Skeletal muscle satellite cell (primary cell): ENCODE data around the gene TECTB.

Source experiments
- H3K27me3 ChIP-seq: 2 replicates; pipeline ENCODE4 v1.7.0; 2013; ENCODE audit warnings: low read length; ENCODE audit not compliant: control insufficient read depth, insufficient read depth
- H3K36me3 ChIP-seq: 2 replicates; pipeline ENCODE4 v1.7.0; 2013; ENCODE audit warnings: mild to moderate bottlenecking, control low read depth, low read length; ENCODE audit not compliant: insufficient read depth
- H3K4me1 ChIP-seq: 2 replicates; pipeline ENCODE4 v1.7.0; 2013; ENCODE audit warnings: low read length; ENCODE audit not compliant: control insufficient read depth, insufficient read depth
- H3K4me2 ChIP-seq: 2 replicates; pipeline ENCODE4 v1.7.0; 2013; ENCODE audit warnings: mild to moderate bottlenecking, low read length
- H3K4me3 ChIP-seq: 2 replicates; pipeline ENCODE4 v1.7.0; 2013; ENCODE audit warnings: low read length
- H3K9ac ChIP-seq: 2 replicates; pipeline ENCODE4 v1.7.0; 2013; ENCODE audit warnings: mild to moderate bottlenecking, low read depth, low read length, moderate library complexity
- H3K9me3 ChIP-seq: replicated peaks from 2 replicates; pipeline ENCODE4 v1.7.0; 2013; ENCODE audit warnings: mild to moderate bottlenecking, control low read depth, low read length

TECTB gene

DNA sequence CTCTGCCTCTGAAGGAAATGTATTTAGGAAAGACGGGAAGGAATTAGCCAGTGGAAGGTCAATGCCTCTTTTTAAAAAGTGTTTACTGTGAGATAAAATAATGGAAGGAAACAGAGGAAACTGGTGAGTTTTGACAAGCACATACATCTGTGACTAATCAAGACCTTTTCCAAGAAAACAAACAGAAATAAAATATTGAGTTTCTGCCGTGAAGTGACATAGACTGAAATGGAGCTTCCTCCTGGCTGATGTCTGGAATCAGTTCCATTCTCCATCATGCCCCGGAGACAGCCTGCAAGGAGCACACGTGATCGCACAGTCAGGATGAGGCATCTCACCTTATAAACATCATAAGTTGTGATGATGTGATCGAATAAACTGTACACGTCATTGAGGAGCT is 30.7 kb downstream of the TECTB start:
- no peak overlapping the region for H3K4me3 ChIP-seq
- H3K4me2 ChIP-seq: no peak overlapping the region
- H3K9ac ChIP-seq: no peak overlapping the region
- H3K9me3 ChIP-seq: no peaks in the 10 kb centered on the region
- H3K4me1 ChIP-seq: no peaks in the 10 kb centered on the region
- H3K36me3 ChIP-seq: no peaks in the 10 kb centered on the region
- peaks cover 9% of the 10 kb centered on the region for H3K27me3 ChIP-seq

DNA sequence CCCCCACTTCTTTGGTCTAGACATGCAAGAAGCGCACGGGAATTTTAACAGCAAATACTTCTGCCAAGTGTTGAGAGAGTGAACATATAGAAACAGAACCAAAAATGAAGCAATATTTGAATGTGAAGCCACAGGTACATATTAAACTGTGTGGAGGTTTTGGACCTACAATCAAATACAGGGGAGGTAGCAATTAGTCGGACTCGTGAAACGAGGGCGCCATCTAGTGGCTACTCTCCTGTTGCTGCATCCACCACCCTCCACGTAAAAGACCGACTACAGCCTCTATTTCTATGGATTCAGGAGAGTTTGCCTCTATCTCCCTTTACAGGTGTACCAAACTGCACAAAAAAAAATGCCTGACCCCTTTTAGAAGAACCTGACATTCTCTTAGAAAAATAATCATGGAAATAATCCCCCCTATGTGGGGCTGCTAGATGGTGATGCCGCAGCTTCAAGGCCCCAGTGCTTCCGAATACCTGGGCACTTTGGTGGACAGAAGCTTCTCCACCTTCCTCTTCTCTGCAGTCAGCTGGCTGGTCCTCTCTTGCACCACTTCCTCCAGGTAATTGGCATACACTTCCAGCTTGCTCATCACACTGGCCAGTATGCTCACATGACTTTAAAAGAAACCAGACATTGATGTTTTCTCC is 31.7 kb downstream of the TECTB start:
- H3K4me1 ChIP-seq: no peaks in the 10 kb centered on the region
- no peak overlapping the region for H3K4me2 ChIP-seq
- peaks cover 11% of the 10 kb centered on the region for H3K27me3 ChIP-seq
- H3K4me3 ChIP-seq: no peak overlapping the region
- no peak overlapping the region for H3K9ac ChIP-seq
- no peaks in the 10 kb centered on the region for H3K9me3 ChIP-seq
- no peaks in the 10 kb centered on the region for H3K36me3 ChIP-seq

DNA sequence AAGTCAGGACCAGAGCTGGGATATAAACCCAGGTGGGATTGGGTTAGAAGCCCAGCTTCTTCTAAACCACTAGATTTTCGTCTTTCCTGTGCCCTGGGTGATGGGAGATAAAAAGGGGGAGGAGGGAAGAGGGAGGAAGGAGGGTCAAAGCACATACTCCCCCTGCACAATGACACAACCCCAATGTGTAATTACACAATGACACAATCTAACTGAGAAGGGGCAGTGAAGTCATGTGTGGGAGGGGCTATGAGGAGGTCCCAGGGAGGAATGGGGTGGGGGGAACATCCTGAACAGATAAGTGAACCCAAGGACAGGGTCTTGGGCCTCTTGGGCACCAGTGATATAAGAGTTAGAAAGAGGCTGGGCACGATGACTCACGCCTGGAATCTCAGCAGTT is 44.5 kb downstream of the TECTB start:
- H3K4me1 ChIP-seq: no peaks in the 10 kb centered on the region
- no peaks in the 10 kb centered on the region for H3K27me3 ChIP-seq
- no peak overlapping the region for H3K9ac ChIP-seq
- no peak overlapping the region for H3K4me2 ChIP-seq
- H3K9me3 ChIP-seq: no peaks in the 10 kb centered on the region
- H3K4me3 ChIP-seq: no peak overlapping the region
- no peaks in the 10 kb centered on the region for H3K36me3 ChIP-seq

DNA sequence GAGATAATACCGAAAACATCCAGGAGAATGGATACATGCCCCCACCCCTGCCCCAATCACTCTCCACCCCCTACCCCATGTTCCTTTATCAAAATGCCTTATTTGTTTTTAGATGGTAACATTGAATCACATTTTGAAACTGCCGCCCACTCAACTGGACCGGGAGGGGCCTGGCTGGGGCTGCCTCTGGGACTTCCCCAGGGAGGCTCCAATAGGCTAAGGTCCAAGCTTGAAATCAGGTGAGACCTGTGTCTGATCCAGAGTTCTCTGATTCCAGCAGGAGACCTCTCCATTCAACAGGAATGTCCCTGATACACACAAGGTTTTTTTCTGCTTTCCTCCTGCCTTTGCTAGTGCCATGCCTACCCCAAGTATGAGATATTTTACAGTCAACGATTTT is 47.0 kb downstream of the TECTB start:
- H3K4me1 ChIP-seq: no peaks in the 10 kb centered on the region
- H3K4me2 ChIP-seq: no peak overlapping the region
- H3K36me3 ChIP-seq: no peaks in the 10 kb centered on the region
- H3K9ac ChIP-seq: no peak overlapping the region
- no peaks in the 10 kb centered on the region for H3K9me3 ChIP-seq
- H3K4me3 ChIP-seq: no peak overlapping the region
- no peaks in the 10 kb centered on the region for H3K27me3 ChIP-seq

DNA sequence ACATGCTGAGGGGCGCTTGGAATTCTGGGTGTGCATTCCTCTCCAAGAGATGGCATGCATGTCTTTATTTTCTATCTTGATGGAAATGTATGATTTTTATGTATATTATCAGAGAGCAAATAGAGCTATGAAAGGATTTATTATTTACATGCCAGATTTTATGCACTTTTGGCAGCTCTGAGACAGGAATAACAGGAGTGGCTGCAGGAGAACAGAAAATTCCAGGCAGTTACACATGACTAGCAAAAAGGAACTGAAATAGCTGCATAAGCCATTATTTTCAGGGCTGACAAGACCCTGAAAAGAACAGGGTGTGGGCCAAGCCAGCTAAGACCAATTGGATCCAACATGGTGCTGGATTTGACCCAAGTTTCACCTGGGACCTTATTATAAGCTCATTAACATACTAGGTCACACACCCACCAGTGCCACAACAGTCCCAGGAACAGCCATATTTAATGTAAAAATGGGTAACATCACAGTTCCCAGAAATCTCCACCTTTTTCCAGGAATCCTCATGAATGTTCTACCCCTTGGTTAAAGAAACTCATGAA is 47.5 kb downstream of the TECTB start:
- no peak overlapping the region for H3K4me2 ChIP-seq
- H3K27me3 ChIP-seq: no peaks in the 10 kb centered on the region
- H3K4me3 ChIP-seq: no peak overlapping the region
- H3K4me1 ChIP-seq: no peaks in the 10 kb centered on the region
- no peak overlapping the region for H3K9ac ChIP-seq
- H3K36me3 ChIP-seq: no peaks in the 10 kb centered on the region
- H3K9me3 ChIP-seq: no peaks in the 10 kb centered on the region

DNA sequence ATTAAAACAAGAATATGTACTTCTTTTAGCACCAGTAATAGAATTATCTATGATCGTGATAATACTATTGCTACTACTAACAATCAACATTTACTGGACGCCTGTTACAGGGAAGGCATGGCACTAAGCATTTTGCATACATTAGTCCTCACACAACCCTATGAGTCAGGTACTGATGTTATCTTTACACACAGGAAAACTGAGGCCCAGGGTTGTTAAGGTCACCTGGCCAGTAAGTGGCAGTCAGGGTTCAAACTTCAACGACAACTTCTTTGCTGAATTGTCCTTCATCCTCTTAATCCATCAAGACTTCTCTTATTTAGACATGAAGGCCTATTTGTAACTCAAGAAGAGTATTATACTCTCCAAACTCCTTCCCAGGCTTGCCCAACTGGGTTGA is 48.8 kb downstream of the TECTB start:
- no peaks in the 10 kb centered on the region for H3K9me3 ChIP-seq
- H3K36me3 ChIP-seq: no peaks in the 10 kb centered on the region
- H3K4me3 ChIP-seq: no peak overlapping the region
- no peaks in the 10 kb centered on the region for H3K27me3 ChIP-seq
- H3K4me1 ChIP-seq: no peaks in the 10 kb centered on the region
- H3K9ac ChIP-seq: no peak overlapping the region
- no peak overlapping the region for H3K4me2 ChIP-seq

DNA sequence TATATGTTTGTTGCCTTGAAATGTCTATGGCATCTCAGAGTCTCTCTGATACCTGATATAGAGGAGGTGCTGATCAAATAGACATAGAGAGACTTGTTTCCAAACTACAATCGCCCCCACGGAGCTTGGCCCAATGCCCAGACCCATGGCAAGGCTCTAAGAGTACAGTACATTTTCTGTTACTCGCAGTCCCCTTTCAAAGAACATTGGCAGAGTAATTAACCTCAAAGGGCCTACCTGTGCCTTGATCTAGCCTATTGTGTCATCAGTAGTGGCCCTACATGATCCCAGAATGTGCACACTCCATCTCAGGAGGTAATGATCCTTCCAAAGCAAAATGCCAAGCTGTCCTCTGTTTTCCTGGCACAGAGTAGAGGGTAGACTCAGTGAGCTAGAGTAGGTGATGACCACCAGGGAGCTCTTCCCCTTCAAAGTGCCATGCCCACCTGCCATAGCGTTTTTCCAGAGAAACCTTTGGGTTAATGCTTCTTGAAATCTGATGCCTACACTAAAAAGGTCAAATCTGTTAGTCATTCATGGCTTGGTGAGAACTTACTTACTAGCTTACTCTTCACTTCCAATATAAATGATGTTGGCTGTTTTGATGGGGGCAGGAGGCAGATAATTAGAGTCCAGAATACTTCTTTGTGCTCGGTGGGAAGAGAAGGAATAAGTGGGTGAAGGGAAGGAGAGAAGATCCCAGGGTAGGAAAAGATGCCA is 49.5 kb downstream of the TECTB start:
- H3K27me3 ChIP-seq: no peaks in the 10 kb centered on the region
- H3K9me3 ChIP-seq: no peaks in the 10 kb centered on the region
- no peak overlapping the region for H3K4me3 ChIP-seq
- H3K36me3 ChIP-seq: no peaks in the 10 kb centered on the region
- no peaks in the 10 kb centered on the region for H3K4me1 ChIP-seq
- no peak overlapping the region for H3K4me2 ChIP-seq
- no peak overlapping the region for H3K9ac ChIP-seq

DNA sequence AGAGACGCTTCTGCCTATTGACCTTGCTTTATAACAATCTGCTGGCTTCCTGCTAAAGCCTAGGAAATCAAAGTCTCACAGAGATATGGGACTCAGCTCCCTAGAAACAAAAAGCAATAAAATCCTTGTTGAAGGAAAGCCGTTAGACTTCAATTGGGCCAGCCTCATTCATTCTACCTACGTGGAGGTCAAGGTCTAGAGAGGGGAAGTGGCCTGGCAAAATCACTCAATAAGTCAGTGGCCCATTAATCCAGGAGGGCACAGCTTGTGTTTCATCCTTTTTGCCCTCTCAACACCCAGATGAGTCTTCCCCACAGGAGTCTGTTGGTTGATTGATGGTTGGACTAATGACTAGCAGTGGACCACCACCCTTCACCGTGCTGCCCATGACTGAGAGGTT is 50.3 kb downstream of the TECTB start:
- no peaks in the 10 kb centered on the region for H3K9me3 ChIP-seq
- H3K9ac ChIP-seq: no peak overlapping the region
- H3K27me3 ChIP-seq: no peaks in the 10 kb centered on the region
- H3K4me3 ChIP-seq: no peak overlapping the region
- H3K36me3 ChIP-seq: no peaks in the 10 kb centered on the region
- H3K4me2 ChIP-seq: no peak overlapping the region
- H3K4me1 ChIP-seq: no peaks in the 10 kb centered on the region

DNA sequence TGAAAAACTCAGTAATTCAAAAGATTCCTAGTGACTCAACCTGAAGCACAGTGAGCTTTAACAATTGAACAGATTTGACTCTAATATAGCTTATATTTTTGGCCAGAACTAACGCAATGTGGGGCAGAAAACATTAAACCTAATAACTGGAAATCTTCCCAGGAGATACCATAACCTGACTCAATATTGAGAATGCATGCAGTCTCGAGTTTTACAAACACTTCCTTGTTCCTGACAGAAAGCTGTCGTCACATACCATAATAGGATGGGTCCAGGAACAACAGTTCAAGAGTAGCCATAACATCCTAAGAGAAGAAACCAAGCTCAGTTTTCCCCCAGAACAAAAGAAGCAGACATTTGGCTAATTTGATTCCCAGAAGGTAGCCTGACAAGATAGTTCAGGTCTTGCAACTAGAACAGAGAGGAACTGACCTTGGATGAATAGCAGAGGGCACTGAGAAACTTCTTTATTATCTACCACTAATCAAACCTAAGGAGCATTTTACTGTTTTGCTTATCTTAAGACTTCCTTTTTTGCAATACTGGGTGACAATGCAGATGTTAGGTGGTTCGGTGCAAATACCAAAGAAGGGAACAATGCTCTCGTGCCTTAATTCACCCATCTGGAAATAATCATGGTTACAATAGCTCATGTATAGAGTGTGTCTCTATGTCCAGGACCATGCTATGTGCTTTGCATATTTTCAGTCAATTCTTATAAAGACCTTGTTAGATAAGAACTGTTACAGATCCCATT is 52.1 kb downstream of the TECTB start:
- no peaks in the 10 kb centered on the region for H3K4me1 ChIP-seq
- H3K4me2 ChIP-seq: no peak overlapping the region
- H3K9me3 ChIP-seq: no peaks in the 10 kb centered on the region
- H3K9ac ChIP-seq: no peak overlapping the region
- no peaks in the 10 kb centered on the region for H3K36me3 ChIP-seq
- no peak overlapping the region for H3K4me3 ChIP-seq
- H3K27me3 ChIP-seq: no peaks in the 10 kb centered on the region

DNA sequence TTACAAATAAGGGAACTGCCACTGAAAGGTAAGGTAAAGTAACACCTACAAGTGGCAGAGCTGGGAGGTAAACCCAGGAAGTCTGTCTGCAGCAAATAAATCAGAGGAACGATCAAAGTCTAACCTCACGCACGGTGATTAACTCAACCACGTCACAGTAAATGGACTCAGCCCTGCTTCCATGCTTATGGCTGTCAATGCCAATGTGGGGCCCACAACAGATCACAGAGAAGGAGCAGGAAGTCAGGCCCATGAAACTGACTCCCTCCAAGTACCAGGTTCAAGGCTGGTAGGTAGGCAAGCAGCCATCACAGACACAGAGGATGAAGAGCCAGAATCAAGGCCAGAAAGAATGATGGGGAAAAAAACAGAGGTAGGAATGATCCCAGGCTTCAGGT is 52.7 kb downstream of the TECTB start:
- Histone ChIP-seq H3K36me3 (no peaks in the 10 kb centered on the region), H3K4me2 (no peak overlapping the region), H3K4me1 (no peaks in the 10 kb centered on the region), H3K9me3 (no peaks in the 10 kb centered on the region), H3K9ac (no peak overlapping the region), H3K4me3 (no peak overlapping the region), H3K27me3 (no peaks in the 10 kb centered on the region)

DNA sequence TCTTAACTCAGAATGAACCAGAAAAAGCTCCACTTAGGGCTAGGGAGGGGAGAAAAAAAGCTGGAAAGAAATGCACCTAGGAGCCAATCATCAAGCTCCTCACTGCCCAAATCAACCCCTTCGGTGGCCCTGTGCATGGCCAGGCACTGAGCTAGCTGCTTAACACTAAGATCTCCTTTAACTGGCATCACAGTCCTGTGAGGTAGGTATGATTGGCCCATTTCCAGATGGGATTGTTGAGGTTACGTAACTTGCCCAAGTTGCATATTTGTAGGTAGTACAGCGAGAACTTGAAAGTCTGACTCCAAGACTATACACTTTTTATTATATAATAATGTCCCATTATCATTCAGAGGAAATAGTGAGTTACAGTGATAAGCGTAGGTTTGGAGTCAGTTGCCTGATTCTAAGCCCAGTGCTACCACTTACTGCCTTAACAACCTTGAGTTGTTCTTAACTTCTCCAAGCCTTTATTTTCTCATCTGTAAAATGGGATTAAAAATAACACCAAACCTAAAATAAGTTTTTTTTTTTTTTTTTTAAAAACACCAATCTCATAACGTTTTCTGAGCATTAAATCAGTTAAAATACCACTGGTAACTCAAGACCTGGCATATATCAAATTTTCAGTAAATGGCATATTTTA is 53.5 kb downstream of the TECTB start:
- no peaks in the 10 kb centered on the region for H3K4me1 ChIP-seq

More for the DNA sequence above, 53.5 kb downstream of the TECTB start:
- H3K36me3 ChIP-seq: no peaks in the 10 kb centered on the region
- no peaks in the 10 kb centered on the region for H3K27me3 ChIP-seq
- no peak overlapping the region for H3K9ac ChIP-seq
- H3K9me3 ChIP-seq: no peaks in the 10 kb centered on the region
- no peak overlapping the region for H3K4me3 ChIP-seq
- H3K4me2 ChIP-seq: no peak overlapping the region
